NB4 (cell line): Measurements from ENCODE around the gene GPR17.
A peak's percentile ranks its signal among the peaks of the same experiment; 100 is the strongest.

Experiments used
- DNase-seq: peaks from one replicate; pipeline ENCODE4 v3.0.0; 2010; ENCODE audit warnings: low read depth
- H3K4me3 ChIP-seq: one replicate; pipeline ENCODE4 v1.5.1; 2011; ENCODE audit warnings: mild to moderate bottlenecking, low read depth, low read length, moderate library complexity
- CTCF ChIP-seq: IDR thresholded peaks from one replicate; pipeline ENCODE4 v1.5.1; 2012; ENCODE audit warnings: low read depth, low read length
- MAX ChIP-seq: IDR thresholded peaks from 2 replicates; pipeline ENCODE4 v1.6.1; 2011; ENCODE audit warnings: low read depth, low read length
- MYC ChIP-seq: IDR thresholded peaks from 2 replicates; pipeline ENCODE4 v1.6.1; 2011; ENCODE audit warnings: low read depth, low read length
- POLR2A ChIP-seq: IDR thresholded peaks from 2 replicates; pipeline ENCODE4 v1.6.1; 2011; ENCODE audit warnings: mild to moderate bottlenecking; ENCODE audit not compliant: insufficient read length; ENCODE audit errors: extremely low read depth

The GPR17 gene

GRCh38 chr2:127661949-127662510 is 16.1 kb downstream of the GPR17 start:
- DNase-seq: peak; percentile 36
- no peak for TF ChIP-seq CTCF
- no peak for TF ChIP-seq MYC
- TF ChIP-seq MAX: no peak
- TF ChIP-seq POLR2A: no peak
- H3K4me3 ChIP-seq: no peak overlapping the region

GRCh38 chr2:127662937-127663565 is 17.1 kb downstream of the GPR17 start:
- H3K4me3 ChIP-seq: no peak overlapping the region
- TF ChIP-seq CTCF (no peak), MAX (no peak), POLR2A (no peak), MYC (no peak)
- no peak for DNase-seq

DNA sequence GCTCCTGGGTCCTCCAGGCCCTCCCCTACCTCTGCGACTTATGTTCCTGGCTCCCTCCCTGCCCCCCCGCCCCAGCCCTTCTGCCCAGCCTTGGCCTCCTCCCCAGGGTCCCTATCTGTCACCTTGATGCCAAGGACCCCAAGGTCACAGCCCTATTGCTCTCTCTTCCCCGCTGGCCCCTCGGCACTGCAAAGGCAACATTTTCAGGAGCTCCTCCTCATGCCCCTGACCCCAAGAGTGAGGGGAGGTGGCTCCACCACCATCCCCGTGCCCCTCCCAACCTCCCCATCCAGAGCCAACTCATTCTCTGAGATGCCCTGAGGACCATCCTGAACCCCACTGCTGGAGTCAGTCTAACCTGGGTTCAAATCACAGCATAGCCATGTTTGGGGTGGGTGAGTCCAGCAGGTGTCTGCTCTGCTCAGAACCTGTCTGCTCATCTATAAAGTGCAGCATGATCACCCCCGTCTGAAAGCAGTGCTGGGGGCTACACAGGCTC is 17.7 kb downstream of the GPR17 start:
- H3K4me3 ChIP-seq: no peak overlapping the region
- DNase-seq: no peak
- no peak for TF ChIP-seq MAX
- no peak for TF ChIP-seq MYC
- no peak for TF ChIP-seq CTCF
- TF ChIP-seq POLR2A: no peak

DNA sequence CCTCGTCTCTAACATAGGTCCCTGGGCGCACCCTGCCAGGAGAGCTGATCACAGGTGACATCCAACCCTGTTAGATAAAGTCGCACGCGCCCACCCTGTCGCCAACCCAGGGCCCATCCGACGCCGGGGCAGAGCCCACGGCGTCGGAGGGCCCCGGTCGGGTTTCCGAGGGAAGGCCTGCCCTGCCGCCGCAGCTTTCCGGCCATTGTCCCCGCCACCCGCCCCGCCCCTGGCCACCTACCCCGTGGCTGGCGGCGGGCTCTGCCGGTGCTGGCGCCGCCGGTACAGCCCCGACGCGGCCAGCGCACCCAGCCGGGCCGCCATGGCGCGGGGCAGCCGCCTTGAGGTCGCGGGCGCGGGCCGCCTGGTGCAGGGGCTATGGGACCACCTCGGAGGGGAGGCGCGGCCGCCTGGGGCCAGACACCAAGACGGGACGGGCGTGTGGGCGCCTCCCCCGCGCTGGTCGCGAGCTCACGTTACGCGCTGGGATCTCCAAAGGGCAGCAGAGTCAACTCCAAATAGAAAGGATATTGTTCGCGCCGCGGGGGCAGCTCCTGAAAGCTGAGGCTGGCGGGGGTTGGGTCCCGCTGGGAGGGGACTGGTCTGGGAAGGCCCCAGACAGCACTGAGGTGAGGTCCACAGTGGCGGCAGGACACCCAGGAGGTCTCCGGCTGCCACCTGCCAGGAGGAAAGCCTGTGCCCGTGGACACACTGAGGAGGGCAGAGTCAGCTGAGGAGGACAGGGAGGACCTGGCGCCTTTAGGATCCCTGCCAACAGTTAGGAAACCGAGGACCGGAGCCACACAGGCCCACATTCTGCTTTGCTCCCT is 18.3 kb downstream of the GPR17 start:
- TF ChIP-seq MYC (no peak), CTCF (no peak)
- no peak overlapping the region for H3K4me3 ChIP-seq
- DNase-seq: no peak

DNA sequence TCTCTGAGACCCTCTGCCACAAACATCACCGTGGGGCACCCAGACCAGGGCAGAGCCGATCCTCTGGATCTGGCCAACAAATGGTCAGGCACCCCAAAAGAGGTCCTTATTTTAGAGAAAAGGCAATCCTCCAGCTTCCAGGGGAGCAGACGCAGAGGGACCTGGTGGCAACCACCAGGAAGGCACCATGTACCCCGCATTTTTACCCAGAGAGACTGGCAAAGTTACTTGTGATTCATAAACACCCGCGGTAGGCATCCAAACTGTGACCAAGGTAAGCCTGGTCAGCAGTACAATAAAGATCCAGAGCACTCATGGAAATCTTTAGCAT is 18.9 kb downstream of the GPR17 start:
- H3K4me3 ChIP-seq: no peak overlapping the region
- no peak for TF ChIP-seq MYC
- no peak for TF ChIP-seq MAX
- TF ChIP-seq CTCF: no peak
- TF ChIP-seq POLR2A: no peak
- no peak for DNase-seq
